ENCODE data around the gene KRT25.
"Not testable (repeated sequence)": the region's sequence is repeated elsewhere in the genome, so short reads cannot be mapped to it uniquely, and the experiment has no call there.

The KRT25 gene

GRCh38 chr17:40751065-40751464, 4.1 kb downstream of the KRT25 start:
- no peak for DNase-seq

DNA sequence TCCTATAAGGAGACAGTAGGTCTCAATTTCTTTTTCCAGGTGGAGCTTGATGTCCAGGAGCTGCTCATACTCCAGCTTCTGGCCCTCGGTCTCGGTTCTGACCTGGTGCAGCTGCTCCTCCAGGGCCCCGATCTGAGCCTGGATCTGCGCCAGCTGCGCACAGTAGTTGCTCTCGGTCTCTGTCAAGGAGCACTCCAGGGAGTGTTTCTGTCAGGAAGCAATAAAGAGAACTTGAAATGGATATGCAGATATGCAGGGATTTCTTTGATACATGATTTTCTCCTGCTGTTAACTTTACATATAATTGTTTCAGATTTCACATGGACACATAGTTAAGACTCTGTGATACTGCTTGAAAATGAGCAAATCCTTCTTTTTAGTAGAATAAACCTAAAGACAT, 4.7 kb downstream of the KRT25 start:
- no peak for DNase-seq

GRCh38 chr17:40748666-40749065, 6.5 kb downstream of the KRT25 start:
- not testable (repeated sequence) for DNase-seq

DNA sequence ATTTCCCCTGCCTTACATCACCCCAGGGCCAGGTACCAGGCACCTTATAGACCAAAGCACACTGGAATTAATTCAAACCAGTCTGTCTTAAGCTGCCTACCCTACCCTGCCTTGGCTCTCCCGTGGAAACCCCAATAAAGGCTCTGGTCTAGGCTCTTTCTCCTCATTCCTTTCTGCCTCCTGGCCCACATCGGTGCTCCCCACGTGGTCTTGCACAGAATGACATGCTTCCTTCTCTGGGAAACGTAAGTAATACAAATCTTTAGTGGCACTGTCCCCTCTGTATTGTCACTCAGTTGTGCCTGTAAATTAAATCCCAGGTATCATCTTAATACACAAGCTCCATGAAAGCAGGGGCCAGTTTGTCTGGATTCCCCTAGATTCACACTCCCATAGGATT, 16.6 kb downstream of the KRT25 start:
- DNase-seq: no peak

DNA sequence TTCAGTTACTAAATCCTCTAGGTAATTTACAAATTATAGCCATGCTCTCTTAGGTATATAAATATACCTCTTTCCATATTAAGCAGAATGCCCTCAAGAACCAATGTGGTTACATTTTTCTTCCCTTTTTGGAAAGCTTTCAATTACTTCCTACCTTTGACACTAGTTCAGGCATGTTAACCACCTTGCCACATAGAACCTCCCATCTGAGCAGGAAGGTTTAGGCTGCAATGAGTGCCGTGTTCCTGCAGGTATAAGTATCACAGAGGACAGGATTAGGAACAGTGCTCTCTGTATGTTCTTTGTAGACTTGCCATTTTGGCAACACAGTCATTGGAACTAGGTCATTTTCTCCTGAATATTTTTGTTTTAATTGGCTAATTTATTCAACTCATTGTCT, 20.1 kb downstream of the KRT25 start:
- no peak for DNase-seq

DNA sequence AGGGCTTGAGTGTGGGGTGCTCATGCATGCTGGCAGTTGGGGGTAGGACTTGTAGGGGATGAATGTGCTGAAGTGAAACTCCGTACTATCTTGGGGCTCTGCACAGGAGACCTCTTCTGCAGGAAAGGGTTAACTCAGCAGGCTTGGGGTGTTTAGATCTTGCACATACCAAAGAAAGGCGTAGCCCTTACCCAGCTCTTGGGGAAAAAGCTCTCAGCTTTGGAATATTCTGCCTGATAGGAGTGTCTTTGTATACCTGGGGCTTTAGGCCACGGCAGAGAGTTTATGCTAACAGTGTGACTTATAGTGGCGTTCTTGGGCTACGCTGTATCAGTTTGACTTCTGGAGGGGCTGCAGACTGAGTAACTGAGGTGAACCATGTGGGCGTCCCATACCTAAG, 21.1 kb downstream of the KRT25 start:
- no peak for DNase-seq

DNA sequence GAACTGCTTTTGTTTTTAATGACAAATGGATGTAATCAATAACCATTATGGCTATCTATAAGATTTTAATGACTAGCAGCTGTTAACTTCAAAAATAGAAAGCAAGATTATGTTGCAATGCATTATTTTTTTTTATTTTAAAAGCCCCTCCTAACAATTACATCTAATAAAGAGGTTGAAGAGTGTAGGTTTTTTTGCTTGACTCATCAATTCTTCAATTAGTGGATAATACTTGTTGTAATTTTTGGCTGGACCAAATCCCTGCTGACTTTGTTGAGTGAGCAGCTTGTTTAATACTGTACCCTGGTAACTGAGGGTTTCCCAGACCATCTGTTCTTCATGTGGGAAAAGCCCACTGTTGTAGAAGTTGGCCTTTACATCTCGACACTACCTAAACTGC, 24.2 kb downstream of the KRT25 start:
- DNase-seq: no peak

- DNase-seq: peak; percentile 7
These were observed 27.5 kb downstream of the KRT25 start for GRCh38 chr17:40727447-40728231.

- no peak for DNase-seq
These were observed 28.2 kb downstream of the KRT25 start for GRCh38 chr17:40726919-40727318.

GRCh38 chr17:40724656-40725055, 30.5 kb downstream of the KRT25 start:
- no peak for DNase-seq

DNA sequence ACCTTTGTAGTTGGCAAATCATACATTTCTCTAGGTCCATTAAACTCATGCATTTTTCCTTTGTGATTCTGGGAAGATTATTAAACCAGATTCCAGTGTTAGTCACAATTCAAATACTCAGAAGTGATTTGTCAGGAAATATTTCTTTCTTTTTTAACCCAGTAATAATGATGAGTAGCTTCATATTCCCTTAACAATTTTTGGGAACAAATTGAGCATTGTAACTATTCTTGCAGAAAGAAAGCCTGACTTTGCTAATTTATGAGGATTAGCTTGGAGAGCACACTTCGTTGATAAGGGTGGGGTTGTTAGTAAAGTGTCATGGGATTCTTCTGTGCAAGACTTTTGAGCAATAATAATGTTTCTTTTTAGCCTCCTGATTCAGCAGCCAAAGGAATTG, 32.9 kb downstream of the KRT25 start:
- no peak for DNase-seq

DNA sequence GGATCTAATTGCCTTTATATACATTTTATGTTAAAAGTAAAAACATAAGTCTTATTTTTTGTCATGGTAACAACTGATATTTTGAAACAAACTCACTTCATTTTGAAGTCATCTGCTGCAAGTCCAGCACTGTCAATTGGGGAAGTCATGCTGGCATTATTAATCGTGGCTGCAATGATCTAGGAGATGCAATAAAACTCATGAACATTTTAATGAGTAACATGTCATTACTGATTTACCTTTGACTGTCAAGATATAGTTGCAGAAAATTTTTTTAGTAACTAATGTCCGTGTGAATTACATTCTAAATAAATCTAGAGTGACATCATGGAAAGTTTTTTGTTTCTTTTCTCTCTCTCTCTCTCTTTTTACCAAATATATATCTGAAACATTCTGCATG, 34.2 kb downstream of the KRT25 start:
- no peak for DNase-seq

DNA sequence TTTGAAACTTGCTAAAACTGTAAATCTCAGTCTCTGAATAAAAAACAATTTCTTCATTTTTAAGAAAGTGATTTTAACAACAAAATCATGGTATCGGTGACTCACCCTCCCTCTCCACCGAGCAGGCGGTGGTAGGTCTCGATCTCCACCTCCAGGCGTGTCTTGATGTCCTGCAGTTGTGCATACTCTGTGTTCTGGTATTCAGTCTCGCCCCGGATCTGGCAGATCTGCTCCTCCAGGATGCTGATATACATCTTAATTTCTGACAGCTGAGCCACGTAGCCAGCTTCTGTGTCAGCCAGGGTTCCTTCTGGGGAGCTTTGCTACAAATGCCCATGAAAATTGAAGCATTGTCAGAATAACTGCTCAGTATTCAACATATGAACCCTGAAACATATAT, 36.2 kb downstream of the KRT25 start:
- no peak for DNase-seq

DNA sequence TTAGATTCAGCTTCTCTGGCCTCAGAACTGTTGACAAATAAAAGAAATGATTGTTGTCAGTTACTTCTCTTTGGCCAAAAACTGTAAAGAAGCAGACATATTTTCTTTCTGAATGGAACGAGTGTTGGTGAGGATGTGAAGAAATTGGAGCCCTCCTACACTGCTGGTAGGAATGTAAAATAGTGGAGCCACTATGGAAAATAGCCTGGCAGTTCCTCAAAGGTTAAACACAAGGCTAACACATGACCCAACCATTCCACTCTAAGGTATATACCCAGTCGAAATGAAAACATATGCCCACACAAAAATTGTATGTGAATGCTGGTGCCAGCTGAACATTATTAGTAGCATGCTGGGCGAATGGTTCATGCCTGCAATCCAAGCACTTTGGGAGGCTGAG, 37.4 kb downstream of the KRT25 start:
- DNase-seq: no peak

GRCh38 chr17:40714473-40714872, 40.7 kb downstream of the KRT25 start:
- DNase-seq: no peak

DNA sequence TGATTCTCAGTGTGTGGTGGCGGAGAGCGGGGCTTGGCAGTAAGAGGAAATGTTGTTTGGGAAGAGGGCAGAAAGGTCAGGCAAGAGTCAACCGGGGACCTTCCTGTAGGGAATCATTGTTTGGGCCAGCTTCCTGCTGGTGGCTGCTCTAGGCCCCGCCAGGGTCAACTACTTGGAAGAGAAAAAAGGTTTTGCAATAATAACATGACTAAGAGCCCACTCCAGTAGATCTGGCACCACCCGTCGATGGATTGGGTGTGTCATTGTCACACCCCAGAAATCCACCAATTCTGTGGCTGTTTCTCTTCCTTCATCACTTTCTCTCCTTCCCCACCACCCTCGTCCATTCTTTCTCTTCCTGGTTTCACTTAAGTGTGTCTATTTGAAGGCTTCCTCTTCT, 47.4 kb downstream of the KRT25 start:
- no peak for DNase-seq

DNA sequence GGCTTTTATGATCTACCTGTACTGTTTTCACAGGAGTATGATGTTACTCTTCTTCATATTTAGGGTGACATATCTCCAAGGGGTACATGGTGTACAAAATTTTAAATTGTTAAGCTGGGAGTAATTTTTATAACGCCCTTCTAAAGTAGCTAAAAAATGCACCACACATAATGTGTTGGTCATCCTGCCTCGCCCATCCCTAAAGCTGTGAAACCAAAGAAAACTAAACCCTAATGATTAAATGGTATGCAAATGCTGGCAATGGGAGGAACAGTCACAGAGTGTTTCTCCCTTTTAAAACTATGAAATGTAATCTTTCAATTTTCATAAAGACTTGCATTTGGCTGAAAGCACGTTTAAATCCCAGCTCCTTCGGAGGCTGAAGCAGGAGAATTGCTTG, 49.5 kb downstream of the KRT25 start:
- DNase-seq: no peak

DNA sequence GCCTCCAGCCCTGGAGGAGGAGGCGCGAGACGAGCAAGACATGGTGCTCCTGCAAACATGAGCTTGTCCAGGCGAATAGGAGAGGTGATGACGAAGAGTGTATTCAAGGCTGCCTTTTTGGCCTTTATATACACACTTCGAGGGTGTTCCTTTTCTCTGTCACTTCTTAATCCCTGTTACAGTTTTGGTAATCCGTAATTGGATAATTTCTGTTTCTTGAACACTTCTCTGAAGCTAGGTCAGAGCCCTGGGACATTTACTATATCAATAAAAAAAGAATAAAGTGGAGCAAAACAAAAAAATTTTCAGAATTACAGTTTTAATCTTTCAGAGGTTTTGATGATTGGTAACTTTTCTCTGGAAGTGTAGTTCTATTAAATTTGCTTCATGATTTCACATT, 51.5 kb downstream of the KRT25 start, which contains the start of gene KRT24:
KRT24 (minus strand) TSS at position 101 of the 400 bp plus-strand sequence; CDS start at position 42, 59 bp downstream.
- no peak for DNase-seq

- no peak for DNase-seq
These were observed 52.9 kb downstream of the KRT25 start for GRCh38 chr17:40702271-40702670.

DNA sequence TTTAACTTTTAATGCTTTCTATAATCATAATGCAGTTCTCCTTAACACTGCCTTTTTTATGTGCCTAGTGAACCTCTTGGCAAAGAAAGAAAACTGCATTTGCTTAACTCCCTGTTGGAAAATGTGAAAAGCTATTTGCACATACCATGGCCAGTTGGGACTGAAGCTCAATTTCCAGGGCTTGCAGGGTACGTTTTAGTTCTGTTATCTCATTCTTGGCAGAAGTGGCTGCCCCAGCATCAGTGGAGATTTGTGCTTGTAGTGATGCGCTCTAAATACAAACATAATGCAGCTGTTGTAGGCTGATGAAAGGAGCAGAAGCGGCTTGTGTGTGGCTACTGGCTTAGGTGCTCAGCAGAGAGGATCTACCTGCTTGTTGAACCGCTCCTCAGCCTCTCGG, 55.3 kb downstream of the KRT25 start:
- DNase-seq: no peak

- no peak for DNase-seq
These were observed 55.8 kb downstream of the KRT25 start for GRCh38 chr17:40699371-40699770.

Data from activated CD4-positive, alpha-beta T cell treated with anti-CD3 and anti-CD28 coated beads, Interleukin-2, Interleukin-6, amounts not matched to agents 100 ng/mL and 50 ng/mL, durations not matched to agents 16 hours and 8 hours (primary cell).